GM19324 (cell line): ENCODE data around the gene FYB1.

Experiments used
- ATAC-seq: cut with Tn5 transposase; IDR thresholded peaks from one replicate; pipeline ENCODE4 v1.9.1; 2021; ENCODE audit warnings: mild to moderate bottlenecking, moderate library complexity; ENCODE audit not compliant: unreplicated experiment, low FRiP score

The FYB1 gene

DNA sequence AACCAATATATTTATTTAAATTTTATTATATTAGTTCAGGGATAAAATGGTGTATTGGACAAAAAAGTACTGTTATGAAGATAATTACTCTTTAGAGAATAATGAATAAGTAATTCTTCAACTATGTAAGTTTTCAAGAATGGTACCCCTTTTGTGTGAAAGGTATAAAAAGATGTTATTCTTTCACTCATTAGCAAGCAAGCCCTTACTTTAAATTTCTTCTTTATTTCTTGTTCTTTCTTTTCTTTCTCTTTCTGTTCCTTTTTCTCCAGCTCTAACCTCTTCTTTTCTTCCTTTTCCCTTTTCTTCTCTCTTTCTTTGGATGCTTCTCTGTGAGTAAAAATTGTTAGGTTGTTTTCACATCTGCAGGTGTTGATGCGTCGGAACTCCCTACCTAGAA, 82.0 kb downstream of the FYB1 start:
- no peak for ATAC-seq

DNA sequence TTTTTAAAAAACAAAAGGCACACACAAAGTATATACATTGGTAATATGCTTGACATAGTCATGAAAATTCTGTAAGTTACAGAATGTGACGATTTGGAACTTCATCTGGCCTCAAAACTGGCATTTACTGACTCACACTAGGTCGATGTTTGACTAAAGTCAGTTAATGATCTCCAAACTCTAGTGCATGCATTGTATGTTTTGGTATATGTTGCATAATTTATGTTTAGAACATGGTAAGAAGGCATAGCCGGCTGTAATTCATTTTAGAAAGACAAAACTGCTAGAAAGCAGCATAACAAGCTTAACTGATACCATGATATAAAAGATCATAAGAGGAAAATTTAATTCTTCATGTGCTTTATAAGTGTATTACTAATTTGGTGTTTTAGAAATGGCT, 86.6 kb downstream of the FYB1 start:
- ATAC-seq: no peak

DNA sequence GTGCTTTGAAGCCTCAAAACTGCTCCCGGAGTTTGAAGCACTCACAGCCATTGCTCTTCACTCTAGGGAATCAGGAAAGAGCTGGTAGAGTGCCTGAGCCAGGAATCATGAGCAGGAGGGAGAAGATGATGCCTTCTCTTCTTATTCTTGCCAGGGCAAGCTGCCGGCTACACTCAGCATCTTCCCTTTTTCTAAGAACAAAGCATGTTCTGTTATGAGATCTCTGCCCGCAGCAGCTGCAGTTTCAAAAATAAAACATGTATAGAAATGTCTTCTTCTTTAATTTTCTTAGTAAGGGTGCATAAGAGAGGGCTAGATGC, 87.3 kb downstream of the FYB1 start:
- no peak for ATAC-seq

DNA sequence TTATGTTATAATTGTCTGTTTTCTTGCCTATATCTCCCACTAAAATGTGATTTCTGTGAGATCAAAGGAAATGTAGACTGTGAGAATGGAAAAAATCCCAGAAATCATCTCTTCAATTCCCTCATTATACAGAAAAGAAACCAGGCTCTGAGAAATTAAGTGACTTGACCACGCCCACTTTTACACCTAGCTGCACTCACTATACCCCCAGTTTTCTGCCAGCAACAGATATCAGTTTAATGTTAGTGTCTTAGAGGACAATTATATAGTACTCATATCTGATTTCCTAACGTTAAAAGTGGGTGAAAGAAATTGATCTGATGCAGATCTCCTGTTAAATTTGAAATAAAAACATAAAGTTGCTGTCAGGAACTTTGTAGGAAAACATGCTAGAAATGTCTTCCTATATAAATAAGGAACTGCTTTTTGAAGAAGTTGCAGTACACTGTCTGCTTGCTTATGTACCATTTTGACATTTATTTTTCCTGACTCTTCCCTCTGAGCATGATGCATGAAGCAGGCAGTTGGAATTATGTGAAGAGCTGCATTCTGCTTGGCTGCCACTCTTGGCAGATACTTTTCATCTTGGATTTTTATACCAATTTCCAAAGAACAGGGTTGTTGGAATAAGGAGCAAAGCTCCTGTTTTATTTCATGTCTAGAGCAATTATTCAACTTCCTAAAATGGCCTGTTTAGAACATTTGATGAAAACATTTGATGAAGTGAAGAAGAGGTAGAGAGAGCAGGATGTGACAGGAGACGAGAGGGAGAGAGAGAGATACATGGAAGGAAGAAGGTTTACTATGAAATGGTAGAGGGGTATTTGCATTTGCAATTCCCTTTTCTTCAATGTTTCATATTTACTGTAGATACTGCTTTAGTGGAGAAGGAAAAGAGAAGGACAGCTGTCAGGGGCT, 87.9 kb downstream of the FYB1 start:
- ATAC-seq: no peak

DNA sequence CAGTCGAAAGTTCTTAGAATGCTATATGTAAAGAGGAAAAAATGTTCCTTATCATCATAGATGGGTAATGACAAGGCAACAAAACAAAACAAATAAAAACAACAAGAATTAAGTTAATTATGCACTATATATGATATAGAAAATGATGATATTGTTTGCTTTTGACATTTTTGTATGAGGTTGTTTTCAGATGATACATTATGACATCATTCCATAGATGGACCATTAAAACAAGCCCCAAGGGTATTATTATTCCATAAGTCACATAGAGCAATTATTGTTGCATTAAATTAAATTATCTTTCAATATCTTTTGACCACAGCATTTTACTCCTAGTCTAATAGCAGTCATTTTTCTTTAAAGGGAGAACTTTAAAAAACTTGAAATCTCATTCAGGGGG, 88.6 kb downstream of the FYB1 start:
- ATAC-seq: no peak

DNA sequence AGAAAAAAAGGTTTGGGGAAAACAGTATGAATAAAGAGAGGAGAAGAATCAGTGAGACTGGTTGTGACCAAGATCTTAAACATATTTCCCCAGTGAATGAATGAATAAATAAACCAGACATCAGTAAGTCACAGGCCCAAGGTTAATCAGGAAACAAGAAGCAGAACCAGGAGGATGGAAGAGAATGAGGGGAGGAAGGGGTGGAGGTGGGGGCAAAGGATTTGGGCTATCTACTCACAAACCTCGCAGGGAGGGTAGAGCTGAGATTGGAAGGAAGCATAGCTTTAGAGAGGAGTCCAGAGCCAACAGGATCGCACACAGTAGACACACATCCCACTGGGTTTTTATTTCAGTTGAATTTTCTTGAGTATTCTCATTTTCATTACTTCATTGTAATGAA, 97.4 kb downstream of the FYB1 start:
- ATAC-seq: no peak

DNA sequence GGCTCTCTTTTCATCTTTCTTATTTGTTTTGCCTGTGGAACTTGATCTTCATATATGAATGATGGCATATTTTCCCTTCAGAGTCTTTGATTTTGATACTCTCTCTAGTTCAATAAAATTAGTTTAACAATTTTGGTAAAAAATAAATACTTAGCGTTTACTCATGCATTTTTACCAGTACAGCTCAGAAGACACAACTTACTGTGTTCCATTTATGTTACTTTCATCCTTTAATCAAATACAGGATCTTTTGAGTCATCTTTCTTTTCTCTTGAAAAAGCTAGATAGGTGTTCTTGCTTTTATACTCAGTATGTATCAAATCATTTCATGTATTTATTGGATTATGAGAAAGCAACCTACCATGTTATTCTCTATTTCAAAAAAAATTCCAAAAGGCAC, 98.0 kb downstream of the FYB1 start:
- ATAC-seq: no peak

DNA sequence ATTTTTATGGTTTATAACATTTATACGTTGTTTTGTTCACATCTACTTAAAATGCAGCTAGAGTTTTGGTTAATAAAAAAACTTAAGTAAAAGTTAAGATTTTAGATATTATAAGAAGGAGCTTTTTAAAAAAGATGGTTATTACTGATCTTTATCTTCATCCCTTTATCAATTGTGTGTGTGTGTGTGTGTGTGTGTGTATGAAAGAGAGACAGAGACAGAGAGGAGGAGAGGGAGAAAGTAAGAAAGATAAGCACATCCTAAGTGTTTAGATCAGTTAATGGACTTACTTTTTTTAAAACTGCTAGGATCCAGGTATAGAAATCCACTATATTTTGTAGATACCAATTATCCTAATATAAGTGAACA, 99.3 kb downstream of the FYB1 start:
- no peak for ATAC-seq

DNA sequence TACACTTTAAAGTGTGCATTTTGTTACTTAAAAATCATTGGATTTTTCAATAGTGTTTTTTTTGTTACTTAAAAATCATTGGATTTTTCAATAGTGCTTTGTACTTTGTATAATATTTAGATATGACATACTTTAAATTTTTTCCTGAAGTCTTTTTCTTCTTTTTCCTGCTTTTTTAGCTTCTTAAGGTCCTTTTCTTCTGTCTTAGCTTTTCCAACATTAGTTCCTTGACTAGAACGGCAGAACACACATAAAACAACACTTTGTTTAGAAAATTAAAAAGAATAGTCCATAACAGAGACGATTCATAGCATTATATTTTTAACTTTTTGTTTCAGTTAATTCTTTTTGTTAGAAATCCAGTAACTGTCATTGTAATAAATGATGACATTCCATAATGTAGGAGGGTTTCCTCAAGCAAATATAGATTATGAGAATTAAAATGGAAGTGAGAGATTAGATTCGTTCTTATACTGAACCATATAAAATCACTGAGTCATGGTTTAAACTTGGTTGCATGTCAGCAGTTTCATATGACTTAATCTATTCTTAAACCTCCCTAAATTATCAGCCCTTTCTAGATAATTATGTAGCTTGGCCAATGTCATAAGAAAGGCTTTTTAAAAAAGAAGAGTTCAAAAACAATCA, 99.8 kb downstream of the FYB1 start:
- no peak for ATAC-seq

DNA sequence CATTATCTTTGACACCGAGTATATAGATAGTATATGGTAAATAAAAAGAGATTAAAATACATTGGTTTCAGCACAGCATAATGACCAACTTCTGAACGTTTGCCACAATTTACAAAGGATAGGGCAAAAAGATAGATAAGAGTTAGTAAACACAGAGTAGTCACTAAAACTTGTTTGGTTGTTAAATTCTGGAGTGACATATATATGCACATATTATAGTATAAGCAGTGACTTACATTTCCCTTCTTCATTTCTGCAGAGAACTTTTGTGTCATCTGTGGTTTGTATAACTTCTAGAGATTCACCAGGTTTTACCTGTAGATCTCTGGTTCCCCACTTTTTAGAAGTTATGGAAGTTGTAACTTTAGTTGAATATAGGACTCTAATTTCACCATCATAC, 100.7 kb downstream of the FYB1 start:
- no peak for ATAC-seq

DNA sequence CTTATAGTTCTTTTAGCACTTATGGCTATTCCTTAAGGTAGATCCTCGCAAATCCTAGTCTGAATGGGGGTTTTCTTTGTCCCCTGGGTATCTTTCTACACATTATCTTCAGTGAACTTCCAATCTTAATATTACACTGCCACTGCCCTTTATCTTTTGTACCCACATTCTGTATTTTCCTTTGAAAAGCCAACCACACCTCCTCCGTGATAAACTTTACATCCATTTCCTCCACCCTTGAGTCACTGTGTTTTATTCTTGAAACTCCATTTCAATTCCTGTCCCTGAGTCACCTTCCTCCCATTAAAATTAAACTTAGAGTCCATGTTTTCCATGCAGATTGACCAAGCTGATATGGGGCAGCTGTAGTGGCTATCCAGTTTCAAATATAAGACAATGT, 102.0 kb downstream of the FYB1 start:
- no peak for ATAC-seq

DNA sequence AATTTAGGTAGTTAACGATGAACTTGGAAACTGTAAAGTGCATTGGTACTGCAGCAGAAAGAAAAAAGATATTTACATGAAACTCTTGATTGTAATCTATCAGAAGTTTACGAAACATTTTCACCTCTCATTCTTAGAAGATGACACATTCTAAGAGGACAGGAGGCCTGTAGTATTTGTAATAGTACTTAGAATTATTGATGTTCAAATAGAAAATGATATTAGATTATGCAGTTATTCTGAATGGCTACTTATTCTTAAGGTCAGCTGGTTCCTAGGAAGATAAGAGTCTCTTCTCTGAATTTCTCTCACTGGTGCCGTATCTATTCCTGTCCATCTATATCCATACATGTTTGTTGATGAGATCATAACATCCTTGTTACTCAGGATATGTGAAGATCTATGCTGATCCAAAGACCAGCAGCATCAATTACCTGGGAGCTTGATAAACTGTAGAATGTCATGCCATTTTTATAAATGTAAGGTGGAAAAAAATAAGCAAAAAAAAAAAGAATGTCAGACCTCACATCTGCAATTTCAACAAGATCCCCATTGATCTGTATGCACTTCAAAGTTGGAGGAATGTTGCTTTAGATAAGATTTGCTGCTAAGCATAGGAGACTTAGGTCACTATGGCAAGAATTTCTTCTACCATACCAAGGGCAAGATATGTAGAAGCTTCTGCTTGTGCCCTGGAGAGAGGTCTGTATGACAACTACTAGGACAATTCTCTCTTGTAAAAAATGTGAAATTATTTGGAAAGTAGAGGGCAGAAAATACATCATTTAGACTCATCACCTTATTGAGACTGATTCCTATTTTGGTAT, 102.8 kb downstream of the FYB1 start:
- ATAC-seq: no peak

DNA sequence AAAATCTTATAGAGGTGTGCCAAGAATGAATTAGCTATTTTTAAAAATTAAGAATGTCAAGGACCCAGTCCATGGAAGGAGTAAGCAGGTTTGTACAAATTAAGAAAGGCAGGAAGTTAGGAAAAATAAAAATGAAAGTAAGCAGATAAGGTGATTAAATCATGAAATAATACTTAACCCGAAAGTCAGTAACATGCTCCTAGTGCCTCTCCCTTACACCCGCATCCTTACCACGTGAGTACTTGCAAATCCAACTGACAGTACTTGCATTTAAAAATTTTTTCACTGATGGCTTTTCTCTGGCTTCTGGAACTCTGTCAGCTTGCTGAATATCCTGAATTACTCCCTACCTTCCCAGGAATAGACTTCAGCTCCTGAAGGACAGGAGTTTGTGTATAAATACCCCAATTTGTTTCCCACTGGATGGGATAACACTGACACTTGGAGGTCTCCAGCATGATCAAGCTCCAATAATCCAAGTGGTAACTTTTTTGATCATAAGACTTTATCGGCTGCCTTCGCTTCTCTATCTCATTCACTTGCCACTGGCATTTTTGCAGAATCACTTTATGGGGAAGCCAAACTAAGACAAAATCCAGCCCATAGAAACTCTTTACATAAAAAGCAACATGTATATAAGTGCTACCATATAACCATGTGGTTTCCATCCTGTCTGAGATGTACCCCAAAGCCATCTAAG, 103.6 kb downstream of the FYB1 start:
- no peak for ATAC-seq

DNA sequence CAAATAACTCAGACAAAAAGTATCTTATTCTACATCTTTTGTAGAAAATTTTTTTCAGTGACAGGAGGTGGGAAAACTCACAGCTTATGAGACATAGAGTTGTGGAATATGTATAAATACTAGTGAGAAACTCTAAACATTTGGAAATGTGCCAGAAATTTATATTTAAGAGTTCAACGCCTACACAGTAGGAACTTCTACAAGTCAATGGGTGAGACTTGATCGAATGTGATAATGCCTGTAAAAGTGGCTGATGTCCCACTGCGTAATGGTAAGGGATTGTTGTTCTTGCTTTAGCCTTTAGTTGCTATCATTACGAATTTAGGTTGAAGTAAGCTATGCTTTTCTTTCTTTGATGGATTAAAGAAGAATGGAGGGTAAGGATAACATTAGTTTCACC, 105.2 kb downstream of the FYB1 start:
- ATAC-seq: no peak

DNA sequence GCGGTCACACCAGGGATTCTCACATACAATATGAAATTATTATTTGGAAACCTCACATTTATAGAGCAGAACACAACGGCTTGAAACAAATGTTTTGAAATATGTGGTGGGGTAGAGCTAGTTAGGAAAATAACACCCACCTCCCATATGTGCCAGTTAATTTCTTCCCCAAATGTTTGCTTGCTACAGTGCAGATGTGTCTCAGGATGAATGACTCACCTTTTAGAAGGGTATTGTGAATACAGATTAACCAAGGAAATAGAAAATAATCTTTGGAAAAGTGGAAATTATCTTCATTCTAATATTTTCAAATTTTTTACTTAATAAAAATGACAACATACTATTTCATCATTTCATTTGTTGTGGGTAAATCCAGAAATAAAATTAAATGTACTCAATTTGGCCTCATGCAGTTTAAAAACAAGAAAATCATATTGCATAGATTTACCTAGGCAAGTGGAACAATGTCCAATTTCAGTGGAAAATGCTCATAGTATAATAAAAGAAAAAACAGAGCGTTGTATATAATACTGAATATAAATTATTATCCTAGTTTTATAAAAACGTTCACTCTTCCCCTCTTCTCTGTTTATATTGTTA, 105.9 kb downstream of the FYB1 start:
- no peak for ATAC-seq

DNA sequence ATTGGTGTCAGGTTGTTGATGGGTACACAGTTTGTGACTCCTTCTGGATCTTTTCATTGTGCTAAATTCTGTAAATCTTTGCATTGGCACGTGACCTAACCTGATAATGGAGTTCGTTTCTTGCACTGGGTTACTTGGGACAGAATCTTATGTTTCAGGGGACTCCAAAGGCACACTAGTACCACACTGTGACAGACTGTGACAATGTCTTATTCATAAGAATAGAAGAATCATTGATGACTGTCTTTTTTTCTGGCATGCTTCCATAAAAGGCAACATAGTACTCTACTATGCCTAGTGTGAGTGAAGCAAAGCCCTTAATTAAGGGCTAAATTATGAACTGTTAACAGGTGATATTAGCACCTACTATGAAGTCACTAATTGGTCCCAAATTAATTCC, 109.8 kb downstream of the FYB1 start:
- ATAC-seq: no peak

DNA sequence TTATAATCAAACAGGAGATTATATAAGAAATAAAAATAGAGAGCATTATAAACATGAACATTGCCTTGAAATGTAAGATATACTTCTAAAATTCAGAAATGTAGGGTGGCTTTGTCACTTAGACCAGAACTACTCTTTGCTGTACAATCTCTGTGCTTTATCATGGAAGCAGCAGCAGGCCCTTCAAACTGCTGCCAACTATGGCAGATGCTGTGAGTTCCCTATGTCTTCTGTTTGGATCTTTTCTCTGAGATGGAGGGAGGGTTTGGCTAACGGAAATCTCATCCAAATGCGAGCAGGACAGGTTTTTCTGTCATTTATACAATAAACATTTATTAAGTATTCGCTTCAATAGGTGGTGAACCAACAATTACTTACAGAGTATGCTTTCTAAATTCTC, 110.4 kb downstream of the FYB1 start:
- no peak for ATAC-seq

DNA sequence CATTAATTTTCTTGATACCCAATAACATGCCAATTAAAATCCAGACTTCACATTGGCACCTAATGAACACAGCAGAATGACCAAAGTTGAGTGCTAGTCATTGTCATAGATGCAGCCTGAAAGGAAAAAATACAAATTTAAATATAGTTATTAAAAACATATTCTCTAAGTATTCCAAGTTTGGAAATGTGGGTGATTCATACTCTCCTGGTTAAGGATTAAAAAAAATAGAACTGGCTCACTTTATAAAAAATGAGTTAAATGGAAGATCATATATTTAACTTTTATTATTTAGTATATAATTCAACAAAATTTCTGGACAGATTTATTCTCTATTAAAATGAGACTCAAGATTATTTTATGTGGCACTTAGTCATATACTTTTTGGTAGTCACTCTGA, 112.0 kb downstream of the FYB1 start:
- no peak for ATAC-seq

DNA sequence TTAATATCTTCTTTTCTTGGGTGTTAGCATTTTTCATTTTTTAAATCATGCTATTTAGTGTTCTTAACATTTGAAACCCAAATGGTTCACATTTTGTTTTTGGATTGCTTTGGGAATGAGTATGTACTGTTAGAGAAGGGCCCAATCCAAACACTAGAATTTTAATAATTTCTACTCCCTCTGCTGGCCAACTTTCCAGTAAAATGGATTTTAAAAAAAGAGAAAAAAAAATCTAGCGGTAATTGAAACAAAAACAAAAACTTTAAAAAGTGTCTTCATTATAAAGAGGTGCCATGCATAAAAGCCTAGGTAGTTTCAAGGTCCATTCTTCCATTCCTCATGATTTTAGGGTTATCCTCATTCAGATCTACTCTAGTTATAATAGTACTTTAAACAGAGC, 113.0 kb downstream of the FYB1 start:
- ATAC-seq: no peak

DNA sequence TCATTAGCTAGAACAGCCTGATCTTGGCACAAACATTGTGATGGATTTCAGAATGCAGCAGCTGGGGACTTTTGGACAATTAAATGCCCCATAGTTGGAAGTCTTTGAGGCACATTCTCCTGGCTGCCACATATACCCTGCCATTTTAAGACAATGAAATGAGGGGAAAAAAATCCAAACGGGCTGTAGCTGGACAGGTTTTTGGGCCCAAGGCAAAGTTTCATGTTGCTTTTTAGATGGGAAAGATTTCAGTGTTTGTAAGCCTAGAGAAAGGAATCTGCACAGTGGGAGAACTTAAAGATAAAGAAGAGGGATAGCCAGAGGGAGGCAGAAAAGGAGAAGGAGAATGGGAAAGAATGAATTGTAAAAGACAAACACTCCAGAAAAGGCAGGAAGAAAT, 115.1 kb downstream of the FYB1 start:
- ATAC-seq: no peak
